Testis (tissue), 3 donors: ENCODE results near the gene NEMP2. TPM values are rescaled to one million over a fixed set of nuclear protein-coding genes. Genes with fewer than 3 reads are reported as not detected.
"Not testable (repeated sequence)": the region's sequence is repeated elsewhere in the genome, so short reads cannot be mapped to it uniquely, and the experiment has no call there.

Experiments
- DNase-seq: peaks from one replicate; pipeline ENCODE4 v3.0.0-alpha.2; 2019
- H3K27ac ChIP-seq, 2 donors: fragments of 200-600 bp; sonication (generic); one replicate each; pipeline ENCODE4 v1.5.1; 2019
- H3K27me3 ChIP-seq: fragments of 200-600 bp; sonication (generic); one replicate; pipeline ENCODE4 v1.5.1; 2019
- H3K36me3 ChIP-seq: fragments of 200-600 bp; sonication (generic); one replicate; pipeline ENCODE4 v1.5.1; 2017; ENCODE audit warnings: low read depth; ENCODE audit errors: missing control alignments
- H3K4me1 ChIP-seq: fragments of 200-600 bp; sonication (generic); one replicate; pipeline ENCODE4 v1.5.1; 2019
- H3K4me3 ChIP-seq, 2 donors: fragments of 200-600 bp; sonication (generic); one replicate each; pipeline ENCODE4 v1.5.1; 2017 to 2019
- H3K9me3 ChIP-seq: fragments of 200-600 bp; sonication (generic); one replicate; pipeline ENCODE4 v1.5.1; 2017
- CTCF ChIP-seq, 3 experiments: fragments of 450-650 bp in 2 of 3; fragments of 200-600 bp in 1 of 3; sonication (generic) in 1 of 3; IDR thresholded peaks; one replicate each; pipeline ENCODE4 v1.5.1; 2016 to 2019; ENCODE audit warnings: antibody characterized with exemption in 3 of 3, mild to moderate bottlenecking in 2 of 3, moderate library complexity in 1 of 3
- POLR2A ChIP-seq: fragments of 450-650 bp; IDR thresholded peaks from one replicate; pipeline ENCODE4 v1.6.1; 2017; ENCODE audit warnings: antibody characterized with exemption, mild to moderate bottlenecking, moderate library complexity
- WGBS, 2 donors: methylation state at CpG; one replicate each; pipeline ENCODE4 v1.1.5; 2018; 5-methylcytosine and 5-hydroxymethylcytosine counted together
- intact Hi-C: fragments of 100-400 bp; cut with DNase I; formaldehyde crosslinking; loops from one replicate; pipeline ENCODE4 v1.15.1; 2023; ENCODE audit warnings: low total_unique reads
- polyA plus RNA-seq: library from polyadenylated mRNA; stranded (reverse); fragments of 350-450 nt; fragmentation: Illumina TruSeq; extraction: RNeasy Lipid Tissue Mini Kit (QIAGEN cat#74804); gene quantifications from one replicate; pipeline ENCODE4 v1.2.3, GENCODE V29; 2014; ENCODE audit warnings: low read depth, low replicate concordance; ENCODE audit not compliant: insufficient read depth
- total RNA-seq, 2 donors: library from RNA; depleted of rRNA; stranded (reverse); fragments of >200 nt; gene quantifications; one replicate each; pipeline ENCODE4 v1.2.3, GENCODE V29; 2016

NEMP2 gene
- total and polyA plus RNA-seq, 3 donors from 2014 or later, result 8.1 to 32.0 (median 16.8) TPM

GRCh38 chr2:190470256-190470826, 64.2 kb downstream of the NEMP2 start:
- Histone ChIP-seq H3K27ac (peak overlapping the region in 1 of 2 donors; percentile 89), H3K4me3 (no peak overlapping the region), H3K4me1 (peaks cover 34% of the 10 kb centered on the region), H3K36me3 (no peaks in the 10 kb centered on the region), H3K9me3 (no peaks in the 10 kb centered on the region), H3K27me3 (no peaks in the 10 kb centered on the region)
- intact Hi-C loops, result no loop called here
- 72 to 77% methylated on average over 5 of the region's 5 CpGs for WGBS, 2 donors
- DNase-seq, result no peak
- TF ChIP-seq POLR2A (no peak), CTCF (IDR thresholded peaks at IDR 0.05) (no peak)

DNA sequence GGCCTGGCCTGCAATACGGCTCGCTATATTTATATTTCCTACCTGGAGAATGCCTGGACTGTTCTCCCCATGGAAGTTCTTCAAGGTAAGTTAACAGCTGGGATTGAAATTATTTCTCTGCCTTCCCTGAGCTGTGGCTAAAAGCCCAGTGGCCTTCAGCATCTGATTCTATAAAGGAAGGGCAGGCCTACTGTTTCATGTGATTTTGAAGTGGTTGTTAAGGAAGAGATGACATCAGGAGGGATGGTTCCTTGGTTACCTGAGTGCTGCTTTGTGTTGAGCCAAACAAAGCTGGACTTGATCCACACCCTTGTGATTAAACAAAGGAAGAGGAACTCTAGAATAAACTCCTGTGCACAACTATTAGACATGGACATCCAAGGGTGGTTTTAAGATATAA, 64.8 kb downstream of the NEMP2 start:
- 58 to 72% methylated on average over 2 of the region's 2 CpGs for WGBS, 2 donors

GRCh38 chr2:190468814-190469569, 65.5 kb downstream of the NEMP2 start:
- WGBS, 2 donors, result 25 to 36% methylated on average over 4 of the region's 4 CpGs
- no peak overlapping the region for H3K4me3 ChIP-seq
- intact Hi-C loops, result no loop called here

More for the DNA sequence above, 64.8 kb downstream of the NEMP2 start:
- H3K9me3 ChIP-seq, result no peaks in the 10 kb centered on the region
- H3K27me3 ChIP-seq, result no peaks in the 10 kb centered on the region
- no peak for TF ChIP-seq POLR2A
- TF ChIP-seq CTCF (IDR thresholded peaks at IDR 0.05), result no peak
- H3K36me3 ChIP-seq, result no peaks in the 10 kb centered on the region
- no peak for DNase-seq
- intact Hi-C loops, result no loop called here
- peaks cover 34% of the 10 kb centered on the region for H3K4me1 ChIP-seq
- peak overlapping the region; percentile 83 to 89 for H3K27ac ChIP-seq
- H3K4me3 ChIP-seq, result no peak overlapping the region

GRCh38 chr2:190468354-190468753, 66.2 kb downstream of the NEMP2 start:
- WGBS, 2 donors, result 88 to 90% methylated on average over 1 of the region's 1 CpG
- H3K9me3 ChIP-seq, DNase-seq, H3K36me3 ChIP-seq, H3K27me3 ChIP-seq, intact Hi-C loops, H3K4me3 ChIP-seq: not testable (repeated sequence)
- Histone ChIP-seq H3K27ac (peak overlapping the region; percentile 83 to 89), H3K4me1 (peaks cover 34% of the 10 kb centered on the region)

More at GRCh38 chr2:190468814-190469569, 65.5 kb downstream of the NEMP2 start:
- Histone ChIP-seq H3K4me1 (peaks cover 34% of the 10 kb centered on the region), H3K9me3 (no peaks in the 10 kb centered on the region), H3K27me3 (no peaks in the 10 kb centered on the region), H3K36me3 (no peaks in the 10 kb centered on the region), H3K27ac (peak overlapping the region; percentile 83 to 89)
- peak; percentile 92 for DNase-seq
- no peak for TF ChIP-seq CTCF (IDR thresholded peaks at IDR 0.05)
- TF ChIP-seq POLR2A, result no peak

DNA sequence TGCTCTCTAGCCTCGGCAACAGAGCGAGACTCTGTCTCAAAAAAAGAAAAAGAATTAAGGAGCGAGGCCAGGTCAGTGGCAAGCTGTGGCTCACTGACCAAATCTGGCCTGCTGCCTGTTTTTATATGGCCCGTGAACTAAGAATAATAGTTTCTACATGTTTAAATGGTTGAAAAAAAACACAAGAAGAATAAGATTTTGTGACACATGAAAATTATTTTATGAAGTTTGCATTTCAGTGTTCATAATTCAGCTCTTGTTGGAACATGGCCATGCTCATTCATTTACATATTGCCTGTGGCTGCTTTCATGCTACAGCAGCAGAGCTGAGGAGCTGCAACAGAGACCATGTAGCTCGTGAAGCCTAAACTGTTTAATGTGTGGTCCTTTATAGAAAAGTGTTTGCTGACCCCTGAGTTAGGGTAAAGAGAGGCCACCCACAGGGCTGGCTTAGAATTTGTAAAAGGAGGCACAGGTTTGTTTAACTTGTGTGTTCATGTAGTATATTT, 66.9 kb downstream of the NEMP2 start:
- H3K36me3 ChIP-seq, result no peaks in the 10 kb centered on the region
- H3K9me3 ChIP-seq, result no peaks in the 10 kb centered on the region
- 32 to 40% methylated on average over 5 of the region's 5 CpGs for WGBS, 2 donors
- no peaks in the 10 kb centered on the region for H3K27me3 ChIP-seq
- no peak for TF ChIP-seq CTCF (IDR thresholded peaks at IDR 0.05)
- TF ChIP-seq POLR2A, result no peak
- H3K4me3 ChIP-seq, result no peak overlapping the region
- peak; percentile 44 for DNase-seq
- H3K4me1 ChIP-seq, result peaks cover 34% of the 10 kb centered on the region
- peak overlapping the region; percentile 83 to 89 for H3K27ac ChIP-seq
- intact Hi-C loops, result no loop called here
